ENCODE measurements around the gene LGR5. TPM values are rescaled to one million over a fixed set of nuclear protein-coding genes. Genes with fewer than 3 reads are reported as not detected.

LGR5 gene
- total and polyA plus RNA-seq, 2 of the 8 experiments (the other 6 are each of a cell fraction or from before 2014, with no cell fraction given), result 0.08 to 0.19 TPM

GRCh38 chr12:71541583-71541982 is 102.0 kb downstream of the LGR5 start (continued):
- TF ChIP-seq, protein P1, sequence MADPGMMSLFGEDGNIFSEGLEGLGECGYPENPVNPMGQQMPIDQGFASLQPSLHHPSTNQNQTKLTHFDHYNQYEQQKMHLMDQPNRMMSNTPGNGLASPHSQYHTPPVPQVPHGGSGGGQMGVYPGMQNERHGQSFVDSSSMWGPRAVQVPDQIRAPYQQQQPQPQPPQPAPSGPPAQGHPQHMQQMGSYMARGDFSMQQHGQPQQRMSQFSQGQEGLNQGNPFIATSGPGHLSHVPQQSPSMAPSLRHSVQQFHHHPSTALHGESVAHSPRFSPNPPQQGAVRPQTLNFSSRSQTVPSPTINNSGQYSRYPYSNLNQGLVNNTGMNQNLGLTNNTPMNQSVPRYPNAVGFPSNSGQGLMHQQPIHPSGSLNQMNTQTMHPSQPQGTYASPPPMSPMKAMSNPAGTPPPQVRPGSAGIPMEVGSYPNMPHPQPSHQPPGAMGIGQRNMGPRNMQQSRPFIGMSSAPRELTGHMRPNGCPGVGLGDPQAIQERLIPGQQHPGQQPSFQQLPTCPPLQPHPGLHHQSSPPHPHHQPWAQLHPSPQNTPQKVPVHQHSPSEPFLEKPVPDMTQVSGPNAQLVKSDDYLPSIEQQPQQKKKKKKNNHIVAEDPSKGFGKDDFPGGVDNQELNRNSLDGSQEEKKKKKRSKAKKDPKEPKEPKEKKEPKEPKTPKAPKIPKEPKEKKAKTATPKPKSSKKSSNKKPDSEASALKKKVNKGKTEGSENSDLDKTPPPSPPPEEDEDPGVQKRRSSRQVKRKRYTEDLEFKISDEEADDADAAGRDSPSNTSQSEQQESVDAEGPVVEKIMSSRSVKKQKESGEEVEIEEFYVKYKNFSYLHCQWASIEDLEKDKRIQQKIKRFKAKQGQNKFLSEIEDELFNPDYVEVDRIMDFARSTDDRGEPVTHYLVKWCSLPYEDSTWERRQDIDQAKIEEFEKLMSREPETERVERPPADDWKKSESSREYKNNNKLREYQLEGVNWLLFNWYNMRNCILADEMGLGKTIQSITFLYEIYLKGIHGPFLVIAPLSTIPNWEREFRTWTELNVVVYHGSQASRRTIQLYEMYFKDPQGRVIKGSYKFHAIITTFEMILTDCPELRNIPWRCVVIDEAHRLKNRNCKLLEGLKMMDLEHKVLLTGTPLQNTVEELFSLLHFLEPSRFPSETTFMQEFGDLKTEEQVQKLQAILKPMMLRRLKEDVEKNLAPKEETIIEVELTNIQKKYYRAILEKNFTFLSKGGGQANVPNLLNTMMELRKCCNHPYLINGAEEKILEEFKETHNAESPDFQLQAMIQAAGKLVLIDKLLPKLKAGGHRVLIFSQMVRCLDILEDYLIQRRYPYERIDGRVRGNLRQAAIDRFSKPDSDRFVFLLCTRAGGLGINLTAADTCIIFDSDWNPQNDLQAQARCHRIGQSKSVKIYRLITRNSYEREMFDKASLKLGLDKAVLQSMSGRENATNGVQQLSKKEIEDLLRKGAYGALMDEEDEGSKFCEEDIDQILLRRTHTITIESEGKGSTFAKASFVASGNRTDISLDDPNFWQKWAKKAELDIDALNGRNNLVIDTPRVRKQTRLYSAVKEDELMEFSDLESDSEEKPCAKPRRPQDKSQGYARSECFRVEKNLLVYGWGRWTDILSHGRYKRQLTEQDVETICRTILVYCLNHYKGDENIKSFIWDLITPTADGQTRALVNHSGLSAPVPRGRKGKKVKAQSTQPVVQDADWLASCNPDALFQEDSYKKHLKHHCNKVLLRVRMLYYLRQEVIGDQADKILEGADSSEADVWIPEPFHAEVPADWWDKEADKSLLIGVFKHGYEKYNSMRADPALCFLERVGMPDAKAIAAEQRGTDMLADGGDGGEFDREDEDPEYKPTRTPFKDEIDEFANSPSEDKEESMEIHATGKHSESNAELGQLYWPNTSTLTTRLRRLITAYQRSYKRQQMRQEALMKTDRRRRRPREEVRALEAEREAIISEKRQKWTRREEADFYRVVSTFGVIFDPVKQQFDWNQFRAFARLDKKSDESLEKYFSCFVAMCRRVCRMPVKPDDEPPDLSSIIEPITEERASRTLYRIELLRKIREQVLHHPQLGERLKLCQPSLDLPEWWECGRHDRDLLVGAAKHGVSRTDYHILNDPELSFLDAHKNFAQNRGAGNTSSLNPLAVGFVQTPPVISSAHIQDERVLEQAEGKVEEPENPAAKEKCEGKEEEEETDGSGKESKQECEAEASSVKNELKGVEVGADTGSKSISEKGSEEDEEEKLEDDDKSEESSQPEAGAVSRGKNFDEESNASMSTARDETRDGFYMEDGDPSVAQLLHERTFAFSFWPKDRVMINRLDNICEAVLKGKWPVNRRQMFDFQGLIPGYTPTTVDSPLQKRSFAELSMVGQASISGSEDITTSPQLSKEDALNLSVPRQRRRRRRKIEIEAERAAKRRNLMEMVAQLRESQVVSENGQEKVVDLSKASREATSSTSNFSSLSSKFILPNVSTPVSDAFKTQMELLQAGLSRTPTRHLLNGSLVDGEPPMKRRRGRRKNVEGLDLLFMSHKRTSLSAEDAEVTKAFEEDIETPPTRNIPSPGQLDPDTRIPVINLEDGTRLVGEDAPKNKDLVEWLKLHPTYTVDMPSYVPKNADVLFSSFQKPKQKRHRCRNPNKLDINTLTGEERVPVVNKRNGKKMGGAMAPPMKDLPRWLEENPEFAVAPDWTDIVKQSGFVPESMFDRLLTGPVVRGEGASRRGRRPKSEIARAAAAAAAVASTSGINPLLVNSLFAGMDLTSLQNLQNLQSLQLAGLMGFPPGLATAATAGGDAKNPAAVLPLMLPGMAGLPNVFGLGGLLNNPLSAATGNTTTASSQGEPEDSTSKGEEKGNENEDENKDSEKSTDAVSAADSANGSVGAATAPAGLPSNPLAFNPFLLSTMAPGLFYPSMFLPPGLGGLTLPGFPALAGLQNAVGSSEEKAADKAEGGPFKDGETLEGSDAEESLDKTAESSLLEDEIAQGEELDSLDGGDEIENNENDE (IDR thresholded peaks at IDR 0.05; ENCODE audit: insufficient replicate concordance, low read length), result no peak
- peak; percentile 67 for TF ChIP-seq USF2 (IDR thresholded peaks at IDR 0.05; ENCODE audit: low read length)
- no peak for TF ChIP-seq CHD2 (IDR thresholded peaks at IDR 0.05; ENCODE audit: low read length)
- TF ChIP-seq, protein P2, sequence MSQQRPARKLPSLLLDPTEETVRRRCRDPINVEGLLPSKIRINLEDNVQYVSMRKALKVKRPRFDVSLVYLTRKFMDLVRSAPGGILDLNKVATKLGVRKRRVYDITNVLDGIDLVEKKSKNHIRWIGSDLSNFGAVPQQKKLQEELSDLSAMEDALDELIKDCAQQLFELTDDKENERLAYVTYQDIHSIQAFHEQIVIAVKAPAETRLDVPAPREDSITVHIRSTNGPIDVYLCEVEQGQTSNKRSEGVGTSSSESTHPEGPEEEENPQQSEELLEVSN (IDR thresholded peaks at IDR 0.05), result peak; percentile 46; the same call in 1 of the 2 replicates
